Tibial nerve (tissue), 4 donors: Measurements from ENCODE around the gene LRRC15. TPM values are rescaled to one million over a fixed set of nuclear protein-coding genes. Genes with fewer than 3 reads are reported as not detected.

Experiments
- DNase-seq, 2 donors: peaks; one replicate each; pipeline ENCODE4 v3.0.0-alpha.2; 2019; ENCODE audit warnings: low spot score in 2 of 2
- H3K27ac ChIP-seq, 4 donors: fragments of 200-600 bp; sonication (generic) in 3 of 4; one replicate each; pipeline ENCODE4 v1.5.1; 2017 to 2019; ENCODE audit warnings: mild to moderate bottlenecking in 1 of 4
- H3K27me3 ChIP-seq, 2 donors: fragments of 200-600 bp; sonication (generic) in 1 of 2; one replicate each; pipeline versions ENCODE4 v1.5.1 to v1.6.0; 2017 to 2019
- H3K36me3 ChIP-seq, 3 donors: fragments of 200-600 bp; sonication (generic); one replicate each; pipeline ENCODE4 v1.5.1; 2018 to 2019
- H3K4me1 ChIP-seq, 4 donors: fragments of 200-600 bp; sonication (generic) in 3 of 4; one replicate each; pipeline ENCODE4 v1.5.1; 2017 to 2019
- H3K4me3 ChIP-seq, 4 donors: fragments of 200-600 bp; sonication (generic) in 3 of 4; one replicate each; pipeline ENCODE4 v1.5.1; 2017 to 2019; ENCODE audit warnings: mild to moderate bottlenecking in 1 of 4, moderate library complexity in 1 of 4
- H3K9me3 ChIP-seq, 4 donors: fragments of 200-600 bp; sonication (generic) in 3 of 4; one replicate each; pipeline ENCODE4 v1.5.1; 2017 to 2019
- CTCF ChIP-seq, 5 experiments: fragments of 200-600 bp in 3 of 5; fragments of 450-650 bp in 2 of 5; sonication (generic) in 3 of 5; IDR thresholded peaks; one replicate each; pipeline ENCODE4 v1.5.1; 2016 to 2019; ENCODE audit warnings: antibody characterized with exemption in 5 of 5, mild to moderate bottlenecking in 3 of 5, moderate library complexity in 2 of 5
- EP300 ChIP-seq, 2 donors: sonication (generic); formaldehyde crosslinking; IDR thresholded peaks; one replicate each; pipeline ENCODE4 v1.6.1; 2017; ENCODE audit warnings: antibody characterized with exemption in 2 of 2, mild to moderate bottlenecking in 1 of 2
- POLR2A ChIP-seq, 2 donors: fragments of 450-650 bp; IDR thresholded peaks; one replicate each; pipeline ENCODE4 v1.6.1; 2017; ENCODE audit warnings: antibody characterized with exemption in 2 of 2, mild to moderate bottlenecking in 2 of 2, moderate library complexity in 2 of 2
- WGBS, 2 donors: methylation state at CpG; one replicate each; pipeline ENCODE4 v1.1.5; 2018; 5-methylcytosine and 5-hydroxymethylcytosine counted together
- total RNA-seq, 4 donors: library from RNA; depleted of rRNA; stranded (reverse); fragments of >200 nt; gene quantifications; one replicate each; pipeline ENCODE4 v1.1.0, GENCODE V29; 2016

LRRC15 gene
- total RNA-seq, 4 donors from 2014 or later: not detected

GRCh38 chr3:194401868-194402329 lies 32.4 kb upstream of the LRRC15 start:
- H3K9me3 ChIP-seq: no peaks in the 10 kb centered on the region
- no peak for DNase-seq
- H3K4me1 ChIP-seq: peaks cover 0 to 18% (median 15%) of the 10 kb centered on the region in 4 donors
- peaks cover 0 to 13% (median 0%) of the 10 kb centered on the region in 3 donors for H3K36me3 ChIP-seq
- no peak overlapping the region for H3K4me3 ChIP-seq
- 55 to 64% methylated on average over 8 of the region's 8 CpGs for WGBS, 2 donors
- H3K27ac ChIP-seq: no peak overlapping the region
- no peak for TF ChIP-seq CTCF (IDR thresholded peaks at IDR 0.05)
- no peak for TF ChIP-seq POLR2A (IDR thresholded peaks at IDR 0.05)
- TF ChIP-seq EP300 (IDR thresholded peaks at IDR 0.05): no peak
- H3K27me3 ChIP-seq: peaks cover 0 to 17% of the 10 kb centered on the region in 2 donors

GRCh38 chr3:194401346-194401745 lies 31.8 kb upstream of the LRRC15 start:
- TF ChIP-seq EP300 (IDR thresholded peaks at IDR 0.05): no peak
- no peak for TF ChIP-seq POLR2A (IDR thresholded peaks at IDR 0.05)
- no peak for TF ChIP-seq CTCF (IDR thresholded peaks at IDR 0.05)
- Histone ChIP-seq H3K4me3 (no peak overlapping the region), H3K36me3 (peaks cover 0 to 13% (median 0%) of the 10 kb centered on the region in 3 donors), H3K27me3 (peaks cover 0 to 18% of the 10 kb centered on the region in 2 donors), H3K9me3 (no peaks in the 10 kb centered on the region), H3K4me1 (peaks cover 0 to 23% (median 20%) of the 10 kb centered on the region in 4 donors), H3K27ac (no peak overlapping the region)
- no peak for DNase-seq
- WGBS, 2 donors: 84 to 90% methylated on average over 9 of the region's 9 CpGs

- DNase-seq: no peak
- Histone ChIP-seq H3K27ac (no peak overlapping the region), H3K36me3 (peaks cover 0 to 6% (median 0%) of the 10 kb centered on the region in 3 donors), H3K4me1 (peaks cover 0 to 35% (median 21%) of the 10 kb centered on the region in 4 donors), H3K4me3 (no peak overlapping the region), H3K9me3 (no peaks in the 10 kb centered on the region), H3K27me3 (peaks cover 0 to 18% of the 10 kb centered on the region in 2 donors)
- TF ChIP-seq CTCF (IDR thresholded peaks at IDR 0.05) (no peak), EP300 (IDR thresholded peaks at IDR 0.05) (no peak), POLR2A (IDR thresholded peaks at IDR 0.05) (no peak)
- 91 to 95% methylated on average over 15 of the region's 15 CpGs for WGBS, 2 donors
Observed at GRCh38 chr3:194399874-194400411, 30.4 kb upstream of the LRRC15 start.

GRCh38 chr3:194399166-194399565 lies 29.6 kb upstream of the LRRC15 start, which contains the start of gene GP5:
GP5 (minus strand) TSS chr3:194399266; CDS start chr3:194398282, 984 bp downstream.
- peaks cover 0 to 6% (median 0%) of the 10 kb centered on the region in 3 donors for H3K36me3 ChIP-seq
- no peak for TF ChIP-seq EP300 (IDR thresholded peaks at IDR 0.05)
- no peak for TF ChIP-seq POLR2A (IDR thresholded peaks at IDR 0.05)
- TF ChIP-seq CTCF (IDR thresholded peaks at IDR 0.05): no peak
- 77 to 82% methylated on average over 2 of the region's 2 CpGs for WGBS, 2 donors
- H3K27me3 ChIP-seq: peaks cover 0 to 18% of the 10 kb centered on the region in 2 donors
- DNase-seq: no peak
- peak within 1 kb of the TSS in 2 of 4 donors; percentile 16 to 40 for H3K4me3 ChIP-seq
- no peak within 1 kb of the TSS for H3K27ac ChIP-seq
- H3K9me3 ChIP-seq: no peaks in the 10 kb centered on the region
- peaks cover 0 to 35% (median 21%) of the 10 kb centered on the region in 4 donors for H3K4me1 ChIP-seq

- TF ChIP-seq POLR2A (IDR thresholded peaks at IDR 0.05): no peak
- no peak for TF ChIP-seq EP300 (IDR thresholded peaks at IDR 0.05)
- TF ChIP-seq CTCF (IDR thresholded peaks at IDR 0.05): no peak
- Histone ChIP-seq H3K27ac (no peak overlapping the region), H3K27me3 (peaks cover 0 to 18% of the 10 kb centered on the region in 2 donors), H3K36me3 (peaks cover 0 to 6% (median 0%) of the 10 kb centered on the region in 3 donors), H3K4me1 (peaks cover 0 to 35% (median 21%) of the 10 kb centered on the region in 4 donors), H3K9me3 (no peaks in the 10 kb centered on the region), H3K4me3 (peak overlapping the region in 2 of 4 donors; percentile 16 to 40)
- WGBS, 2 donors: 11 to 14% methylated on average over 36 to 37 of the region's 38 CpGs
- DNase-seq: no peak
Observed at GRCh38 chr3:194397757-194398312, 28.3 kb upstream of the LRRC15 start.
